ENCODE data around the gene OTOP2.

DNA sequence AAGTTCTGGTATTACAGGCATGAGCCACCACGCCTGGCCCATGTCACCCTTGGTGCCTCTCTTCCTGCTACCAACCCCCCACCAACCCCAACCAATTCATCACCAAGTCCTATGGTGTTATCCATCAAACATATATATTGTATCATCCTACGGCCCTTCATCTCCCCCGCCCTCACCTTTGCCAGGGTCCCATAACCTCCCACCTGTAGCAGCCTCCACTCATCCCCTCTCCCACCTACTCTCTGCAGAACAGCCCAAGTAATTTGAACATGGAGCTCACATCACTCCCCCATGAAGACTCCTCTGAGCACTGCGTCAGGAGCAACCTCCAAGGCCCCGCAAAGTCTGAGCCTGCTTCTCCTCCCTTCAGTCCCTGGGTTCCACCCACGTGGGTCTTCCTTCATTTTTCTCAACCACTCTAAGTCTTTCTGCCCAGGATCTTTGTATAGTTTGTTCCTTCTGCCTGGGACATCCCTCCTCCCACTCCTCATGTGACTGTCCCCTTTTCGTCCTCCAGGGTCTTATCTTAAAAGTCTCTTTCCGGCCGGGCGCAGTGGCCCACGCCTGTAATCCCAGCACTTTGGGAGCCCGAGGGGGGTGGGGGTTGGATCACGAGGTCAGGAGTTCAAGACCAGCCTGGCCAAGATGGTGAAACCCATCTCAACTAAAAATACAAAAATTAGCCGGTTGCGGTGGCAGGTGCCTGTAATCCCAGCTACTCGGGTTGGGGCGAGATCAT, 55.5 kb downstream of the OTOP2 start:
- TF ChIP-seq POLR2A (IDR thresholded peaks at IDR 0.05) (no peak), POLR2AphosphoS5 (IDR thresholded peaks at IDR 0.05; ENCODE audit: insufficient read depth in 1 of 2, low read depth in 1 of 2) (no peak)
